HG03025 (cell line): ENCODE data around the gene OR2T4.

Experiments
- ATAC-seq: cut with Tn5 transposase; IDR thresholded peaks from one replicate; pipeline ENCODE4 v1.9.1; 2021; ENCODE audit warnings: mild to moderate bottlenecking, moderate library complexity; ENCODE audit not compliant: unreplicated experiment, low FRiP score

The OR2T4 gene, protein sequence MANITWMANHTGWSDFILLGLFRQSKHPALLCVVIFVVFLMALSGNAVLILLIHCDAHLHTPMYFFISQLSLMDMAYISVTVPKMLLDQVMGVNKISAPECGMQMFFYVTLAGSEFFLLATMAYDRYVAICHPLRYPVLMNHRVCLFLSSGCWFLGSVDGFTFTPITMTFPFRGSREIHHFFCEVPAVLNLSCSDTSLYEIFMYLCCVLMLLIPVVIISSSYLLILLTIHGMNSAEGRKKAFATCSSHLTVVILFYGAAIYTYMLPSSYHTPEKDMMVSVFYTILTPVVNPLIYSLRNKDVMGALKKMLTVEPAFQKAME

DNA sequence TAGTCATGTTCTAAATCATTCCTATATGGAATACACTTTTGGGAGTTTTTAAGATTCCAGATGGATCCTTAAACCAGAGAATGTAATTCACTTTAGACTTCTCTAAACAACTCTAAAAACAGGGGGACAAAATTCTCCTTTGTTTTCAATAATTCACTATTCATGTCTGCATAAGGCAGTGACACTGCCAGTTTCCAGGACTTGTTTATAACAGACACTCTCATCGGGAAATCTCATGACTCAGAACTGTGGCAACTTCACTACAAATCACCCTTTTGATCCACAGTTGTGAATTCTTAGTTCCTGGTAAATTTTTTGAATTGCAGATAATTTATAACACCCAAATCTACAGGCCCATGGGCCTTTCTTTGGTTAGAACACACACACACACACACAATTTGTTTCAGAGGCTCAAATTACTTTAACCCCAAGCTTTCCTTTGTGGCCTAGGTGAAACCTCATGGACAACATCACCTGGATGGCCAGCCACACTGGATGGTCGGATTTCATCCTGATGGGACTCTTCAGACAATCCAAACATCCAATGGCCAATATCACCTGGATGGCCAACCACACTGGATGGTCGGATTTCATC is at the start of gene OR2T4:
Gene OR2T4 (plus strand): TSS at position 545 of the 595 bp plus-strand sequence. CDS start 0 bp downstream, at position 545.
- no peak for ATAC-seq

DNA sequence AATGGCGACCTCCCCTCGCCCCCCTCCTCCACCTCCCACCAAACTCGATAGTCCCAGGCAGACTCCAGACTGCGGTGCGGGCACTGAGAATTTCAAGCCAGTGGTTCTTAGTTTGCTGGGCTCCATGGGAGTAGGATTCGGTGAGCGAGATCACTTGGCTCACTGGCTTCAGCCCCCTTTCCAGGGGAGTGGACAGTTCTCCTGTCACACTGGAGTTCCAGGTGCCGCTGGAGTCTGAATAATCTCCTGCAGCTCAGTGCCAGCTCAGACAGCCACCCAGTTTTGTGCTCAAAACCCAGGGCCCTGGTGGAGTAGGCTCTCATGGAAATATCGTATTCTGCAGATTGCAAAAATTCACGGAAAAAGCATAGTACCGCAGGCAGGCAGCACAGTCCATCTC is 44.7 kb upstream of the OR2T4 start:
- no peak for ATAC-seq

DNA sequence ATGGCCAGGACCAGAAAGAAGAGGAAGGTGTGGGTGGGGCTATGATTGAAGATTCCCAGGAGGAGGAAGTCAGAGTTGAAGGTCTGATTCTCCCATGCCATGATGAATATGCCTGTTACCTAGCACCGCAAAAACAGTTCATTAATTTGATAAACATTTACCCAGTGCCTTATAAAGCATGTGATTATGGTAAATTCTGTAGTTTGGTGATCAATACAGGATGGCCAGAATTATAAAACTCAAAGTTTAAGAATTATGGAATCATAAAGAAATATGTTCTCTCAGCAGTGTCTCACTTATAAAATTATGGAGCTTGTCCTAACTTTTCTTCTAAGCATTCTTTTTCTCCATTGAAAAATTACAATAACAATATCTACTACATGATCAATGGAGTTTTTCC is 37.0 kb upstream of the OR2T4 start, which contains the start of gene OR2M7:
Gene OR2M7 (minus strand): TSS at position 101 of the 400 bp plus-strand sequence. CDS start 0 bp downstream, at position 101.
- ATAC-seq: no peak

DNA sequence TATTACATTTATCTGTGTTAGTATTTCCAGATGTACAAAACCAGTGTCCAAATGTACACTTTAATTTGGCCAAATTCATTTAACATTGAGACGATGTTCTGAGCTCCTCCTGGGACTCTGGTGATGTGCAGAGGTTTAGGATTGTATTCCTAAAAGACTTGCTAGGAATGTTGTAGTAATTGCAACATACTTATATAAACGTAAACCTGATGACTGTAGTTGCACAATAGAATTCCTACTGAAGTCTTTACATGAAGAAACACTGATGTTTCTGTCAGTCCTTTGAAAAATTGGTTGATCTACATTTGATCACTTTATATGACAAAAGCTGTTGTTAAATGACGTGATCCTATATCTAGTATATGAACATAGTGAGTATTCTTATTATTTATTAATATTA is 18.0 kb upstream of the OR2T4 start:
- no peak for ATAC-seq

DNA sequence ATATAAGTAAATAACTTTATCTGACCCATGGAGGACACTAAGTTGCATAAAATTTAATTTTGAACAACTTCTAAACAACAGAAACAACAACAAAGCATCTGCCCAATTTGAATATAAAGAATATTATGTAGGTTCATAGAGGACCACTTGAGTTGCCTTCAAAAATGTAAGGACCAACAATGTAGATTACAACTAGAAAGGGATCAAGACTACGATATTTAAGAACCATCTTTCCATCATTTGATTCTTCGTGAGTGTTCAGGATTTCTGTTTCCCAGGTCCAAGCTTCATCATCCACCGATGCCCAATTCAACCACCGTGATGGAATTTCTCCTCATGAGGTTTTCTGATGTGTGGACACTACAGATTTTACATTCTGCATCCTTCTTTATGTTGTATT is 13.0 kb upstream of the OR2T4 start, which contains the start of gene OR14C36:
Gene OR14C36 (plus strand): TSS at position 301 of the 400 bp plus-strand sequence. CDS start 0 bp downstream, at position 301.
- no peak for ATAC-seq

DNA sequence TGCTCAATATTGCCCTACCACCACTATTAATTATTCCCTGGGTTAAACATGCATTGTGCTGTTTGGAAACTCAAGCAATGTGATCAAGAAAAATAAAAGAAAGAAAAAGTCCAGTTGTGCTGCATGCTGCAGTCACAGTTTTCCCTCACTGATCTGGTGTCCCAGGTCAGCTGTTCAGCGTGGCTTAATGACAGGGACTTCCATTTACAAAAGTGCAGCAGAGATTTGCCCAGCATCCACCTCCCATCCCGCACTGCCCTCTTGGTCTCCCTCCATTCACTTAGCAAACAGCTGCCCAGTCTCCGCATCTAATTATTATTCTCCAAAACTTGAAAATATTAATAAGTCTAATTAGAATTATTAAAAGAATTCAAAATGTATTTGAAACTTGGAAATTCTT is 2.0 kb upstream of the OR2T4 start:
- no peak for ATAC-seq

DNA sequence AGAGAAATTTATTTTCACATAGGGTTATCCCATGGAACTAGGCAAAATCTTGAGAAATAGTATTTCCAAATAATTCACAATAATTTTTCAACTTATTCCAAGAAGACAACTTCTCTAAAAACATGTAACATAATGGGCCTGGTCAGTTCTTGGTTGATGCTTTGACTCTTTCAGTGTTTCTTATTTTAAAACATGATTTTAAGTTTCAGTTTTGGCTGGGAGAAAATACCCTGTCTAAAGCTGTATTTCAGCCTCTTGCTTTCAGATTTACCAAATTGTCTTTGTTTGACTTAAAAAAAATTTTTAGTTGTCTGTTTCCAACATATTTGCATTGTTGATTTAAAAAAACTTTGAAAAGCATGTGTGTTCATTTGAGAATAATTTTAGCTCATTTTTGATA is 5.1 kb downstream of the OR2T4 start:
- no peak for ATAC-seq

DNA sequence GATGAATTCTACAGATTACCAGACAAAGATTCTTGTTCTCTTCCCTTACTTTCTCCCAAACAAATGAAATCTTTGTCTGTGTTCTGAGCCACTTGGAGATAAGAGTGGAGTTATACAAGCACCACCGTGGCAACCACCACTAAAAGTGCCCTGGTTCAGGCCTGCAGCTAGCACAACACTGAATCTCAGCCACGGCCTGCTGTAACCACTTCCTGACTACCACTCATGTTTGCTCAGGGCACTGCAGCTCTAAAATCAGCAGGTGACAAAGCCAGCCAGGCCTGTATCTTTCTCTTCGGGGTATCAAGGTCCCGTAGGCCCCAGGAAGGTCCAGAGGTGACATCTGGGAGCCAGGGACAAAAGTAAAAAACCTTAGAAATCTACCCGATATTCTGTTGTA is 10.9 kb downstream of the OR2T4 start:
- ATAC-seq: no peak

DNA sequence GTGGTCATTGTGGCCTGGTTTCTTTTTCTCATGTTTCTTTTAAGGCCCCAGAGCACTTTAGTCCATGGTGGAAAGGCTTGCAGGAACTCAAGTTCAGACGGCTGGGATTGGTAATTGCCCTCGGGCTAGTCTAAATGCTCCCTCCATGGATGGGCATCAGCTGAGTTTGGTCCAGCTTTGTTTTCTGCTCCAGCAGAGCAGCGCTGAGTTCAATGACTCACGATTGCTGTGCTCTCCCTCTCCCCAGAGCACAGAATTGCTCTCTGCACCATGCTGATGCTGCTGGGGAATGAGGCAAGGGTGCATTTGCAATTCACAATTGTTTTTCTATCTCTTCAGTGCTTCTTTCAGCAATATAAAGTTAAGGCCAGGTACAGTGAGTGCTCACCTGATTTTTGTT is 12.3 kb downstream of the OR2T4 start:
- no peak for ATAC-seq

DNA sequence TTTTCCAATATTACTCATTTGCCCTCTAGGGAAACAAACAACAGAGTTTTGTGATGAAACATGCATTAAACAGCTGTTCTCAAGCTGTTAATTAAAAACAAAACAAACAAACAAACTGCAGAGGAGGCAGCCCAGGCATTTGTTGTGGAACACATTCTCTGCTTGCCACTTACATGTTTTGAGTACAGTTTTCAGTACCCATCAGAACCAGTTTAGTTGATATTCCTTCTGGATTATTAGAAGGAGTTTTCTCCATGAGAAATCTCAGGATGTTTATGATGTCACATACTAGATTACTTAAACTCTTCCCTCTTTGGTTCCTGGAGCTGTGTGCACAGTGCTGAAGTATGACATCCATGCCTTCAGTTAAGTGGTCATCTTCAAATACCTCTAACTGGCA is 14.0 kb downstream of the OR2T4 start, which contains the start of gene OR2T6:
Gene OR2T6 (plus strand): TSS at position 301 of the 400 bp plus-strand sequence. CDS start 11,863 bp downstream, outside the sequence.
- no peak for ATAC-seq

DNA sequence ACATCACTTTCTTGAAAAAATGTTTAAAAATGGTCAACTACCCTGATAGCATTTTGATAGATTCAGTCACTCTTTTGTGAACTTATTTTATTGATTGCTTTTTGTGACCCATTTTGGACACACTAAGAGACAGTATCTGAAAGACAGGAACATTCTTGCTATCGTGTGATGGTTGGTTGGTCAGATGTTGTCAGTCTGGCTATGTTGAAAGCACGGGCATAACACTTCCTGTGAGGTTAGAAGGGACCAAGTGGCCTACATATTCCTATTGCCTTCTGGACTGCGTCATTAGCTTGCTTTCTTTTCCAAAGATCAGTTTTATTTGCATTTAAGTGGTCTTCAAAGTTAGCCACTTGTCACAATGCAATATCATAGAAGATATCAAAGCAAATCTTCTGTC is 15.5 kb downstream of the OR2T4 start:
- no peak for ATAC-seq

DNA sequence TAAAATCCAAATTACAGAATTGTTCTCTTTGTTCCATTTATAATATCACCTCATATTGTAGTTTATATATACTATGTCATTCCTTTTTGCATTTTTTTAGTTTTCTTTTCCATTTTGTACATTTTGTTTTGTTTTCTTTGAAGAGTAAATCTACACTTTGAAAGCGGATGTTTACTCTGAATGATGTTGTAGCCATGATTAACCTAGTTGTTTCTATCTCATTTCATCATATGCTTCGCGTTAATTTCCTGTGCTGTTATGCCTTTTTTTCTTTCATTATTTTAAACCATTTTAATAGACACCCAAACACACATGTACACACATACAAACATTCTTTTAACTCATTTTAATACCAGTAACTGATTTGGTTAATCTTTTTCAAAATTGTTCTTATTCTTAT is 19.4 kb downstream of the OR2T4 start:
- no peak for ATAC-seq

DNA sequence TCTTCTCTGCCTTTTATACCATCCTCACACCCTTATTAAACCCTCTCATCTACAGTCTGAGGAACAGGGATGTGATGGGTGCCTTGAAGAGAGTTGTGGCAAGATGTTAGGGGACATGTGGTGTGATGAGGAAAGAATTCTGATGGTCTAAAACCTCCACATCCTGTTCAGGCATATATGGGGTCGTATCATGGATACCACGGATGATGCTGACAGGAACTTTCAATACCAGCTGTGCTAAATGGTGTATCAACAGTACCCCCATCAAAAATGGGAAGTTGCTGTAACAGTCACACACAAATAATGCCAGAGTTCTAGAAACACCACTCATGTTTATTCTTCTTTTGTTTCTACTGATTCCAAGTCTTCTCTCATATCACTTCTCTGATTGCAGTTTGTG is 27.0 kb downstream of the OR2T4 start:
- ATAC-seq: no peak

DNA sequence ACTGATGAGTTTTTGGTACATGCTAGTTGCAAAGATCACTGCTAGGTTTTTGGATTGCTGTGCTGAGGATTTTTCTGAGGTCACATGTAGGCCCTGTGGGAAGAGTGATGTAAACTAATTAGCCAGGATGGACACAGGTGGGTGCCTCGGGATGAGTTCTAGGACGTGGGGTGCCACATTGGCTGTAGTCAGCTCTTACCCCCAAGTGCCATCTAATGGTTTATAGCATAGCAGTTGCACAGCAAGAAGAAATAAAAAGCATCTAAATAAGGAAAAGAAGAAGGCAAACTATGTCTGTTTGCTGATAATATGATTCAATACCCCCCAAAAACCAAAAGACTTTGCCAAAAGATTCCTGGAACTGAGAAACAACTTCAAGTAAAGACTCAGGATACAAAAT is 31.6 kb downstream of the OR2T4 start:
- ATAC-seq: no peak

DNA sequence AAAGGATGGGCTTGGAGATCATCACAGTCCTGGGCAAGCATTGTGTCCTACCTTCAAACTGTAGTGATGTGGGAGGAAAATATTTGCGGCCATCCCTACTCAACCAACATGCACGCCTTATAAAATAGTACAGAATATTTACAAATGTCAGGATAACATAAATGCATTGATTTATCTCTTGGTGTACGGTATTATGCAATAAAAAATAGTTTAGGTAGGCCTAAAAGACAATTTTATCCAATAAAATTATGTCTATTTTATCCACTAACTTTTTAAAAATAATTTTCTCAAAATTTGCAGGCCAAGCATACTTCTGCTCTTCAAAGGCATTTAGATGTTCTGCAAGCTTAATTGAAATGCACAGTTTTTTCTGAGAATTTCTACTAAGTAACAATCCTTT is 41.3 kb downstream of the OR2T4 start, which contains the start of gene OR2T1:
Gene OR2T1 (plus strand): TSS at position 301 of the 400 bp plus-strand sequence. CDS start 3,100 bp downstream, outside the sequence.
- ATAC-seq: no peak

DNA sequence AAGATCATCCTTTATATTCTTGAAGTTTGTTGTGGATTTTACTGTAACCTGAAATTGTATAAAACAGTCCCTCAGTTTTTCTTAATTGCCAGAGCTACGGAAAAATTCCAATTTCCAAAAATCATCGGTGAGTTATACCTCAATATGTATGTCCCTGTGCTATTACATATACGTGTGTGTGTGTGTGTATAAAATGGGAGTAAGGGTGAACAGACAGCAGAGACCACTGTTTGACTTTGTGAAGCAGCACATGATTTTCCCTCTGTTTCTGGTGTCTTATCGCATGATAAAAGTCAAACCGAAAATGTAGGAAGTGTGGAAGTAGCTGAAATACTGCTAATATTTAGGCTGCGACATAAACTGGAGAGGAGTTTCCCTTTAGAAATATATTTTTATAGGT is 42.6 kb downstream of the OR2T4 start:
- no peak for ATAC-seq

DNA sequence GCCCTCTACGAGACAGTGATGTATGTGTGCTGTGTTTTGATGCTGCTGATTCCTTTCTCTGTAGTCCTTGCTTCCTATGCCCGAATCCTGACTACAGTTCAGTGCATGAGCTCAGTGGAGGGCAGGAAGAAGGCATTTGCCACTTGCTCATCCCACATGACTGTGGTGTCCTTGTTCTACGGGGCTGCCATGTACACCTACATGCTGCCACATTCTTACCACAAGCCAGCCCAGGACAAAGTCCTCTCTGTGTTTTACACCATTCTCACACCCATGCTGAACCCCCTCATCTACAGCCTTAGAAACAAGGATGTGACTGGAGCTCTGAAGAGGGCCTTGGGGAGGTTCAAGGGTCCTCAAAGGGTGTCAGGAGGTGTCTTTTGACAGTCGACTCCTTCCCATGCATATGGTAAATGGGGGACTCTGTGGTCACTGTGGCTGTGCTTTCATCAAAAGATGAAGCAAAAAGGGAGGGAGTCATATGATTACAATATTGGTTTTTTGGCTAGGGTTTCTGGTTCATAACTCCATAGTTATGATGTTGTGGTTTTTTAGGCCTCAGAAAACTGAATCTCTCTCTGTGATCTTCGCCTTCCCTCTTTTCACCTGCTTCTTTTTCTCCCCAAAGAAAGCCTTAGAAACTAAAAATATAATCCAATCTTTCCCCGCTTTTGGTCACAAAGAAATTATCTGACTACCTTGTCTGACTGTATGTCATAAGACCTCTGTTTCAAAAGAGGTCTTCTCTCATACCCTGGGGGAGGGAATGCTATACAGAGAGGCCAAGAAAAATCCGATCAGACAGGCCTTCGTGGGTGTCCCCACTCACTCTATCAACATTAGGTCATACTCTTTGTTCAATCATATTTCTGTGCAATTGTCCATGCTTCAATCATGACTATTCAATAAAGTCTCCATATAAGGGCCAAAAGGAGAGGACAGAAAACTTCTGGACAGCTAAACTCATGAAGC is 45.5 kb downstream of the OR2T4 start:
- ATAC-seq: no peak
